SW480 (cell line): ENCODE results near the gene USP6NL.

Experiments
- DNase-seq: peaks from one replicate; pipeline ENCODE4 v3.0.0-alpha.2; 2016; ENCODE audit warnings: low spot score

Gene USP6NL

DNA sequence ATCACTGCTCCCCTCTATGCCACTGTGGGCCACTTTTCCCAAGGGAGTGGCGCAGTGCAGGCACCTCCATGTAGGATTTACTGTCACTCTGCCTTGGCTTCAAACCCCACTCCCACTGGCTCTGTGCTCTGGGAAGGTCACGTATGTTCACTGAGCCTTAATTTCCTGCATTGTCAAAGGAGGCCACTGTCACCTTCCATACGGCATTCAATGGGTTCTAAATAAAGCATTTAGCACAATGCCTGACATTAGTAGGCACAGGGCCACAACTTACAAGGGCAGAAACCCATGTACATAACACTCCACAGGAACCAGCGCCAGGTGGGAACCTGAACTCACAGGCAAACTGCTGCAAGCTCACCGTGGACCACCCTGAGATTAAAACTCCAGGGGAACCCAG is 196.4 kb downstream of the USP6NL start:
- DNase-seq = no peak

GRCh38 chr10:11414314-11415038 is 197.0 kb downstream of the USP6NL start:
- DNase-seq = no peak

- no peak for DNase-seq
Observed at GRCh38 chr10:11411926-11412545, 199.4 kb downstream of the USP6NL start.

DNA sequence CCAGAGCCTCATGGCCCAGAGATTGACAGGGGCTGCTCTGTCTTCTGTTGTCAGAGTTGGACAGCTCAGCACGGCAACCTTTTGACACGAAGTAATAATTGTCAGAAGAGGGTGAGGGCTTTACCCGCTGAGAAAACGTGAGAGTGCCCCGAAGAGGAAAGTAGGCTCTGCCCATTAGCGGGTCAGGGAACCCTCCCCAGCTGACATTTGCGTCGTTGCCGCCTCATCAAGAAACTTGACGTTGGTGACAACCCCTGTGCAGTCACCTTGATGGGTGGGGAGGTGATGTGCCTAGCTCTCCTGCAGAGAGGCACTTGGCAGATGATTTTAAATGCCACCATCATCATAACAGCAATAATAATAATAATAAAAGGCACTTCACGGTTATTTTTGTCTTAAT is 202.1 kb downstream of the USP6NL start:
- DNase-seq = no peak

GRCh38 chr10:11407939-11408338 is 203.5 kb downstream of the USP6NL start:
- DNase-seq = no peak

DNA sequence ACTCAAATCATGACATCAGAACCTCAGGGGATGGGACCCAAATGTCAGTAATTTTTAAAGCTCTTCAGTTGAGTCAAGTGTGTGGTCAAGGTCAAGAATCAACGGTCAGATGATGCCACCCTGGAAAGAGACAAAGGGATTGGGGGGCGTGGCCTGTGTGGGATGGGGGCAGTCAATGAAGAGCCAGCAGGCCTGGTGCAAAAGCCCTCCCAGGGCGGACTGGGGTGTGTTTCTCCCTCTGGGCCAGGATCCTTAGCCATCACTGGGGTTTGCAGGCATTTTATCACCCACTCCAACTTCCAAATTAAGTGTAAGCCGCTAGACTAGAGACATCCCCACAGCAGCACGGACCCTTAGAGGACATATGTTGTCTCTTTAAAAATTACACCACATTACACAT is 204.7 kb downstream of the USP6NL start:
- DNase-seq = no peak

GRCh38 chr10:11404901-11405300 is 206.5 kb downstream of the USP6NL start:
- no peak for DNase-seq
